GM12872 (cell line): ENCODE data around the gene GRIN3B.

Experiments used
- TF ChIP-seq, protein P1 (sequence below): IDR thresholded peaks from 3 replicates; pipeline ENCODE4 v1.5.1; 2011; ENCODE audit warnings: low read depth, mild to moderate bottlenecking, low read length, moderate library complexity; ENCODE audit not compliant: insufficient read depth

The GRIN3B gene

DNA sequence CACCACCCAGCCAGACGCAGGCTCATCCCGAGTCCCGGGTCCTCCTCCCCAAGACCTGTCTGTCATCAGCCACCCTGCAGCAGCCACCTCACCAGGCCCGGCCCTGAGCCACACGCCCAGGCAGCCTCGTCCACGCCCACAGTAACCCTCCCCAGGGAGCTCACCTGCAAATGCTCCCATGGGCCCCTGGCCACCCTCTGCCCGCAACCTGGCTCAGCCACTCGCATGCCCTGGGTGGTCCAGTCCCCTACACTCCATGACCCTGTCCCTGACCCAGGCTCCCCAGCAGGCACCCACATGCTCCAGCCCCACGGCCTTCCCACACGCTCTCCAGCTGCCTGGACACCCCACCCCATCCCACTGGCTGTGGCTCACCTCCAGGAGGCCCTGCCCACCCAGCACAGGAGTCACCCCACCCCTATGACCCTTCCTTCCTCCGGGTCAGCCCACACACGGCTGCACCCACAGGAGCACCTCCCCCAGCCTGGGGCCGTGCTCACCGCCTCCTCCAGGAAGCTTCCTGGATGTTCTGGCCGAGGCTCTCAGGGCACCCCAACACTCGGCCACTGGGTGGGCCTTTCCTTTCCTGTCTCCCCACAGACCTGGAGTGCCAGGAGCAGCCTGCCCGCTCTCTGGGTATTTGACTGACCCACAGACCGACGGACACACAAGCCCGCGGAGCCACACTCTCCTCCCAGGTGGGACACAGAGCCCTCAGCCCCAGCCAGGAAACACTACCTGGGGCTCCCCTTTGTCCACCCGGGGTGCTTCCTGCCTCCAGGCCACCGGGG lies 17.1 kb downstream of the GRIN3B start:
- TF ChIP-seq, protein P1, sequence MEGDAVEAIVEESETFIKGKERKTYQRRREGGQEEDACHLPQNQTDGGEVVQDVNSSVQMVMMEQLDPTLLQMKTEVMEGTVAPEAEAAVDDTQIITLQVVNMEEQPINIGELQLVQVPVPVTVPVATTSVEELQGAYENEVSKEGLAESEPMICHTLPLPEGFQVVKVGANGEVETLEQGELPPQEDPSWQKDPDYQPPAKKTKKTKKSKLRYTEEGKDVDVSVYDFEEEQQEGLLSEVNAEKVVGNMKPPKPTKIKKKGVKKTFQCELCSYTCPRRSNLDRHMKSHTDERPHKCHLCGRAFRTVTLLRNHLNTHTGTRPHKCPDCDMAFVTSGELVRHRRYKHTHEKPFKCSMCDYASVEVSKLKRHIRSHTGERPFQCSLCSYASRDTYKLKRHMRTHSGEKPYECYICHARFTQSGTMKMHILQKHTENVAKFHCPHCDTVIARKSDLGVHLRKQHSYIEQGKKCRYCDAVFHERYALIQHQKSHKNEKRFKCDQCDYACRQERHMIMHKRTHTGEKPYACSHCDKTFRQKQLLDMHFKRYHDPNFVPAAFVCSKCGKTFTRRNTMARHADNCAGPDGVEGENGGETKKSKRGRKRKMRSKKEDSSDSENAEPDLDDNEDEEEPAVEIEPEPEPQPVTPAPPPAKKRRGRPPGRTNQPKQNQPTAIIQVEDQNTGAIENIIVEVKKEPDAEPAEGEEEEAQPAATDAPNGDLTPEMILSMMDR: no peak

DNA sequence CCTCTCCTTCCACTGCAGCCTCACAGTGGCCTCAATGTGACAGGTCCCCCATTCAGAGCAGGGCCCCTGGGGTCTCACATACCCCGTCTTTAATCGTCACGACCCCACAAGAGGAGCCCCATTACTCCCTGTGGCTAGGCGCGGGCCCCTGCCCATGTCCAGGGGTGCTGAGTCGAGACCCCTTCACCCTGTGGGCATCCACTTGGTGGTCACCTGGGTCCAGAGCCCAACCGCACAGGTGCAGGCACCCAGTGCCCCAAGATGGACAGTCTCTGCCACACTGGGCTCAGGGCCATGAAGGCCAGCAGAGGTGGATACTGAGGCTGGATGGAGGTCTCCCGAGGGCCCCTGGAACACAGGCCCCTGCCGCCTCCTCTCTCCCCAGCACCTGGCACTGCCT lies 17.7 kb downstream of the GRIN3B start:
- TF ChIP-seq, protein P1: no peak

DNA sequence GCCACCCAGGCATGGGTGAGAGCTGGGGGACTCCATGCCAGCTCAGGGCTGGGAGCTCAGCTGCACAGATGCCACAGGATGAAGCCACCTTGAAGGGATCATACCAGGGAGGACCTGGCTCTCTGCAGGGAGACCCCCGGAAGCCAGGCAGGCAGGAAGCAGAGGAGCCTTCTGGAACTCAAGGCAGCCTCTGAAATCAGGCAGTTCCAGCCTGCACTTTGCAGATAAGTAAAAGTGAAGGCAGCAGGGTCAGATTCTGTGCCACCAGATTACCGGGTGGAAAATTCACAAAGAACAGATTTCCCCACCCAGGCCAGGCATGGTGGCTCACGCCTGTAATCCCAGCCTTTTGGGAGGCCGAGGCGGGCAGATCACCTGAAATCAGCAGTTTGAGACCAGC lies 18.2 kb downstream of the GRIN3B start:
- TF ChIP-seq, protein P1: no peak

DNA sequence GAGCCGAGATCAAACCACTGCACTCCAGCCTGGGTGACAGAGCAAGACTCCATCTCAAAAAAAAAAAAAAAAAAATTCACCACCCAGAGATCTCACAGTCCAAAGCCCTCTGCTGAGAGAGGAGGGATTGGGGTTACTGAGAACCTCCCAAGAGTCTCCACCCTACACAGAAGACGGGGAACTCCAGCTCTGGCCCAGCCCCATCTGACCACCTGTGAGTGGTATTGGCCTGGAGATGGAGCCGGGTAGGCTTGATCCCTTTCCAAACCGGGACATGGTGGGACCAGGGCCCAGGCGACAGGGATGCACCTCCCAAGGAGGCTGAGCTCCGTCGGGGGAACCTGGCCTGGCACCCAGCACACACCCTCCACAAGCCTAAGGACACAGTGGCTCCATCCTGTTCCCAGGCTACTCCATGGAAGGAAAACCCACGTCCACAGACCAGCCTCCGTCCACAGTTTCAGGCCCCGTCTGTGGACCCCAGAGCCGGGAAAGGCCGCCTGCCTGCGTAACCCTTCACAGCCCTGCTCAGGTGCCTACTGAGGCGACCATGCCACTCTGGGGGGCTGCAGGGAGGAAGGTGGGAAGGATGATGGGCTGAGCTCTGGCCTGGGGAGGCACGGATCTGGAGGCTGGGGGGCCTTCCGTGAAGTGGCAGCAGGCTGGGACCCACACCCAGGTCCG lies 18.9 kb downstream of the GRIN3B start:
- TF ChIP-seq, protein P1: no peak

DNA sequence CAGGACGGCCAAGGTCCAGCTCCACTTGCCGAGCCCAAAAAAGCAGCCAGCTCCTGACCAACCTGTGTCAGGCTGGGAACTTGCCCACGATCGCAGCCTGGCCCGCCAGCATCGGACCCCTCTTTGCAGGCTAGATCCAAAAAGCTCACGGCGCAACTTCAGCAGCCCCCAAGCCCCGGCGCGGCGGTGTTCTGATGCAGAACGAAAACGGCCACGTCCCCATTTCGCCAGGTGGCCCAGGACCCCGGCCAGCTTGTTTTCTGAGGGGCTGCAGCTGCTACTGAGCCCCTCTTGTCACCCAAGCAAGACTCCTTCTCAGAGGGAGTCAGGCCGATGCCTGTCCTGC lies 19.4 kb downstream of the GRIN3B start:
- TF ChIP-seq, protein P1: no peak

DNA sequence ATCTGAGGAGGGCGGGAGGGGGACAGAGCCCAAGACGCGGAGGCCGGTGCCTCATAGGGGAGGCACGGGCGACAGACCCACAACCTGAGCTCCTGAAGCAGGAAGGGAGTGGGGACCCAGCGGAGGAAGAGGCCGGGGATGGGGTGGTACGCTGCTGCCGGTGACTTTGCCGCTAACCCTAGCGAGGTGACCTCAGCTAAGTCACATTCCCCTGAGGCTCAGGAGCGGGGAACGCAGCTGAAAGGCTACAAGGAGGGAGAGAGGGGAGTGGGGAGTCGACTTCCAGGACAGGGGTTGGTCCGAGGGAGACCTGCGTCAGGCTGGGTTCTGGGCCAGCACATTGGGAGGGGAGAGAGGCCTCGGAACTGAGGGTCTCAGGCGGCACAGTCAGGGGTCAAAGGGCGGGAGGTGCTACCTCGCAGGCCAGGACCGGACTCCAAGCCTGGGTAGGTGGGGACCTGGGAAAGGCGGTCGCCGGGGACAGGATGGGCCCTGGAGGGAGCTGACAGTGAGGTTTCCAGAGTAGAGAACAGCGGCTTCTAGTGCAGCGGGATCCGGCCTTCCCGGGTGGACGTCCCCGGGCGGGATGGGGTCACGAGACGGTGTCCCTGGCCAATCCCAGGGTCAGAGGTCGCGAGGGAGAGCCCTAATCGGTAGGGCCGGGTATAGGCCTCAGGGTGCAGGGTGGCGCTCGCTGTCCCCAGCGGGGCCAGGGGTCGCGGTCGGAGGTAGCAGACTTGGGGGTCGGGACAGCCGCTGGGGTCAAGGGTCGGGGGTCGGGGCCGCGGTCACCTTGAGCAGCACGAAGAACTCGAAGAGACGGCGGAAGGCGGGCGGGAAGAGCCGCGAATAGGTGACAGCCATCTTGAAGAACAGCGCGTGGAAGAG lies 20.0 kb downstream of the GRIN3B start:
- TF ChIP-seq, protein P1: no peak

DNA sequence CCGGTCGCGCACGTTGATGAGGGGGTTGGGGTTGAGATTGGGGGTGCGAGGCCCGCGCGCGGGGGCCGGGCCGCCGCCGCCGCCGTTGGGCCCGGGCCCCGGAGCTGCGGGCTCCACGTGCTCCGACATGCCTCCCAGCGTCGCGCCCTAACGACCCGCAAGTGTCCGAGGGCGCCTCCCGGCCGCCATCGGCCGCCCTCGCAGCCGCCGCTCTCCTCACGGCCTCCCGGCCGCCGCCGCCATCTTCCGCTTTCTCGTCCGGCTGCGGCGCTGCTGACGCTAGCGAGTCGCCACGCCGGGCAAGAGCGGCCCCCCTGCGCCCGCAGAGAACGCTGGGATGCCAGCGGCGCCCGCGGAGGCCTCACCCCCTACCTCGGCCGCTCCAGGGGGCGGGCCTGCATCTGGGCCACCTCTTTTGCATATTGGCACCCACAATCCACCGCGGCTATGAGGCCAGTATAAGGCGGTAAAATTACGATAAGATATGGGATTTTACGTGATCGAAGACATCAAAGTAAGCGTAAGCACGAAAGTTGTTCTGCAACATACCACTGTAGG lies 20.7 kb downstream of the GRIN3B start, which contains the start of gene TMEM259:
Gene TMEM259, minus strand, starts transcription at position 256 of the 558 bp plus-strand sequence. Its CDS starts 127 bp downstream, at position 129.
- TF ChIP-seq, protein P1: no peak
